Breast epithelium (tissue), 3 donors: ENCODE data around the gene NR6A1.

Source experiments
- CTCF ChIP-seq, 3 donors: fragments of 450-650 bp; IDR thresholded peaks; one replicate each; pipeline ENCODE4 v1.5.1; 2016 to 2017; ENCODE audit warnings: antibody characterized with exemption in 3 of 3, mild to moderate bottlenecking in 3 of 3, moderate library complexity in 3 of 3
- POLR2AphosphoS5 ChIP-seq, 3 donors: sonication (generic); formaldehyde crosslinking; IDR thresholded peaks; one replicate each; pipeline ENCODE4 v1.6.1; 2017; ENCODE audit warnings: antibody characterized with exemption in 3 of 3

- no peak for TF ChIP-seq CTCF (IDR thresholded peaks at IDR 0.05)
- no peak for TF ChIP-seq POLR2AphosphoS5 (IDR thresholded peaks at IDR 0.05)
These were observed 28.2 kb downstream of the NR6A1 start for GRCh38 chr9:124742940-124743339.
